Stimulated activated naive CD8-positive, alpha-beta T cell treated with anti-CD3 and anti-CD28 coated beads, Interleukin-15, amount 100 ng/mL, for 72 hours (primary cell): ENCODE measurements around the gene GALNT5.
A peak's percentile ranks its signal among the peaks of the same experiment; 100 is the strongest.

Source experiments
- ATAC-seq: fragments of 150-1000 bp; cut with Tn5 transposase; 2 replicates; pipeline ENCODE4 v1.10.0; 2021; ENCODE audit warnings: mild to moderate bottlenecking, moderate library complexity
- DNase-seq, 2 donors: peaks; one replicate each; pipeline ENCODE4 v3.0.0; 2021 to 2022
- H3K27ac Mint-ChIP-seq, 2 donors: one replicate each; pipeline ENCODE4 v1.8.0; 2022; ENCODE audit warnings: mild to moderate bottlenecking in 2 of 2, mixed read lengths in 2 of 2, moderate library complexity in 2 of 2
- H3K27me3 Mint-ChIP-seq: one replicate; pipeline ENCODE4 v1.8.0; 2022; ENCODE audit warnings: mixed read lengths
- H3K4me1 Mint-ChIP-seq: one replicate; pipeline ENCODE4 v1.8.0; 2022; ENCODE audit warnings: mild to moderate bottlenecking, mixed read lengths
- H3K4me3 Mint-ChIP-seq, 2 donors: one replicate each; pipeline ENCODE4 v1.8.0; 2022; ENCODE audit warnings: mild to moderate bottlenecking in 2 of 2, mixed read lengths in 2 of 2, moderate library complexity in 1 of 2
- H3K9me3 Mint-ChIP-seq, 2 donors: one replicate each; pipeline ENCODE4 v1.8.0; 2022; ENCODE audit warnings: mixed read lengths in 2 of 2

GALNT5 gene

GRCh38 chr2:157244691-157245090 is 12.8 kb upstream of the GALNT5 start:
- Mint-ChIP-seq H3K9me3 (no peaks in the 10 kb centered on the region), H3K4me3 (no peak overlapping the region), H3K27ac (no peak overlapping the region), H3K27me3 (peaks cover 21% of the 10 kb centered on the region), H3K4me1 (peaks cover 17% of the 10 kb centered on the region)
- DNase-seq: no peak
- no peak for ATAC-seq

DNA sequence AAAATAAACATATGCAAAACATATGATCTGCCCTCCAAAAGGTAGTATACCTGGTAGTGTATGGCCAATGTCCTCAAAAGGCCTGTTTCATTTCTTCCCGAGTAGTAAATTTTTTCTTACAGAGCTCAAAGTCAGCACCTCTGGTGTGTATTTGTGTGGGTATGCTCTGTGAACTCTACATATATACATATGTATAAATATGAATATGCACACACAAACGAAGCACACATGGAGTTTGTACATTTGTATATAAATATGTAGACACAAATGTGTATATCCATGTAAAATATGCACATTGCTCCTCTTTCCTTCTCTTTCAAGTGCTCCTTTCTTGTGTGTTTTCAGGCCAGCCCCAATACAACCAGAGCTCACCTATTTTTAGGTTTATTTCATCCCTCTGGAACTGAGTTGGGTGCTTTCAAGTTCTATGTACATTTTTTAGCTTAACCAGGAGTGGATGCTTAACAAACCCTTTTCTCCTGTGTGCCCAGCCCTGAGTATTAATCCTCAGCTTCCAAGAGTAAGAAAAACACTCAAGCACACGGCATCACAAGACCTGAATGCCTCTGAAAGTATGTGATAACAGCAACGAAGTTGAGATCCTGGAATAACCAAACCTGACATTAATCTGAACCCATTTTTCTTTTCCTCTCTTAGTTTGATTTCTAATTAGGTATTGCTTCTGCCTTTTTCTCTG is 12.2 kb upstream of the GALNT5 start:
- H3K9me3 Mint-ChIP-seq: no peaks in the 10 kb centered on the region
- no peak for ATAC-seq
- no peak overlapping the region for H3K27ac Mint-ChIP-seq
- peaks cover 17% of the 10 kb centered on the region for H3K4me1 Mint-ChIP-seq
- no peak for DNase-seq
- H3K4me3 Mint-ChIP-seq: no peak overlapping the region
- H3K27me3 Mint-ChIP-seq: peaks cover 21% of the 10 kb centered on the region

GRCh38 chr2:157245846-157246764 is 11.4 kb upstream of the GALNT5 start:
- peak; percentile 98 for ATAC-seq
- peak; percentile 30 to 38 for DNase-seq
- Mint-ChIP-seq H3K4me3 (peak overlapping the region; percentile 1 to 18), H3K4me1 (peaks cover 17% of the 10 kb centered on the region), H3K9me3 (no peaks in the 10 kb centered on the region), H3K27ac (no peak overlapping the region), H3K27me3 (peaks cover 21% of the 10 kb centered on the region)

DNA sequence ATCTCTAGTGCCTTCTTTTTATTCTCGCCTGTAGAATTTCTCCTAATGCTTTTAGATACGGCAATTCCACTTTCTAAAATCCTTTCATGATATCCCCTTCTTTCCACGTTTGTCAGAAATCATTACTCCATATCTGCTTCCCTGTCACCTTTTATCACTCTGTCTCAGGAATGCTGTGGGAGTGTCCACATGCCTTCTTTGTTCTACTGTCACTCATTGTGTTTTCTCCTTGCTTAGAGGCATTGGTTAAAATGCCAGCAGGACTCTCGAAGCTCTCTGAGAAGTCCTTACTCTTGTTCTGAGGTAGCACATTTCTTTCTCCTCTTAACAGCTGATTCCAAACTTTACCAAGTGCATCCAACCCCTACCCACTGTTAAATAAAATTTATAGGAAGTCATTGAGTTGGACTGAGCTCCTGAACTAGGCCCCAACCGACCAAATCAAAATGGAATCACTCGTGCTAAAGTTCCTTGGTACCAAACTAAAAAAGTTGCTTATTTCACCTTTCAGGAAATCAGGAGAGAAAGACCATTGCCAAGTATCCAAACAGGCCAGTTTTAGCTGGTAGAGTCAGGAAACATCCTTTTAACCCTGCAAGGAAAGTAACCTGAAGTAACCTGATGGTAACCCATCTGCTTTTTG is 10.6 kb upstream of the GALNT5 start:
- no peak for DNase-seq
- Mint-ChIP-seq H3K9me3 (no peaks in the 10 kb centered on the region), H3K4me1 (peaks cover 17% of the 10 kb centered on the region), H3K27ac (peak overlapping the region in 1 of 2 donors; percentile 60), H3K4me3 (no peak overlapping the region), H3K27me3 (peaks cover 28% of the 10 kb centered on the region)
- ATAC-seq: no peak

GRCh38 chr2:157250836-157251235 is 6.7 kb upstream of the GALNT5 start:
- peaks cover 18% of the 10 kb centered on the region for H3K4me1 Mint-ChIP-seq
- no peak for ATAC-seq
- no peaks in the 10 kb centered on the region for H3K9me3 Mint-ChIP-seq
- H3K27ac Mint-ChIP-seq: no peak overlapping the region
- no peak overlapping the region for H3K4me3 Mint-ChIP-seq
- H3K27me3 Mint-ChIP-seq: peaks cover 32% of the 10 kb centered on the region
- no peak for DNase-seq

GRCh38 chr2:157251932-157252331 is 5.6 kb upstream of the GALNT5 start:
- ATAC-seq (no peak), DNase-seq (no peak)
- Mint-ChIP-seq H3K4me1 (peaks cover 13% of the 10 kb centered on the region), H3K27ac (no peak overlapping the region), H3K27me3 (peaks cover 29% of the 10 kb centered on the region), H3K4me3 (no peak overlapping the region), H3K9me3 (no peaks in the 10 kb centered on the region)

DNA sequence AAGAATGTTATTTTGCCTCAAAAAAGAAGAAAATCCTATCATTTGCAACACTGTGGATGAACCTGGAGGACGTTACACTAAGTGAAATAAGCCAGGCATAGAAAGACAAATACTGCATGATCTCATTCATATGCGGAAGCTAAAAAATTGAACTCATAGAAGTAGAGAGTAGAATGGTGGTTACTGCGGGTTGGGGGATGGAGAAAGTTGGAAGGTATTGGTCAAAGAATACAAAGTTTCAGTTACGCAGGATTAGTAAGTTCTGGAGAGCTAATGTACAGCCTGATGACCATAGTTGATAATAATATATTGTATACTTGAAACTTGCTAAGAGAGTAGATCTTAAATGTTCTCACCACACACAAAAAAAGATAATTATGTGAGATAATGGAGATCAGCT is 5.0 kb upstream of the GALNT5 start:
- Mint-ChIP-seq H3K4me3 (no peak overlapping the region), H3K4me1 (peaks cover 16% of the 10 kb centered on the region), H3K9me3 (no peaks in the 10 kb centered on the region), H3K27me3 (peaks cover 33% of the 10 kb centered on the region), H3K27ac (no peak overlapping the region)
- DNase-seq (no peak), ATAC-seq (no peak)

DNA sequence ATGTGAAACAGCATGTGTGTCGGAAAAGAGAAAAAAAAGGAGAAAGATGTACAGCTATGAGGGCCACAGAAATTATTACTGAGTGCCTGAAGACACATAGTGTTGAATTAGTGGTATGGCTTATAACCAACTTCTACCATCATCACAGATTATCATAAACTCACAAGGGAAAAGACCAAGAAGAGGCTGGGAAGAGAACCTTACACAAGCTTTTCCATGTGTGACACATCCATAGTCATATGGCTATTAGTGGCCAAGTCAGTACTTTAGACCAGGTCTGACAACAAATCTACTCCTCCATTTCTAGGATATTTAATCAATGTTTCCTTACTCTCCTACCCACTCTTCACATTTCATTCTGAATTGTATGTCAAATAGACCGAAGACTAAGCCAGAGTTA is 3.5 kb upstream of the GALNT5 start:
- Mint-ChIP-seq H3K27me3 (peaks cover 47% of the 10 kb centered on the region), H3K4me1 (peaks cover 25% of the 10 kb centered on the region), H3K4me3 (no peak overlapping the region), H3K9me3 (no peaks in the 10 kb centered on the region), H3K27ac (no peak overlapping the region)
- ATAC-seq (no peak), DNase-seq (no peak)

DNA sequence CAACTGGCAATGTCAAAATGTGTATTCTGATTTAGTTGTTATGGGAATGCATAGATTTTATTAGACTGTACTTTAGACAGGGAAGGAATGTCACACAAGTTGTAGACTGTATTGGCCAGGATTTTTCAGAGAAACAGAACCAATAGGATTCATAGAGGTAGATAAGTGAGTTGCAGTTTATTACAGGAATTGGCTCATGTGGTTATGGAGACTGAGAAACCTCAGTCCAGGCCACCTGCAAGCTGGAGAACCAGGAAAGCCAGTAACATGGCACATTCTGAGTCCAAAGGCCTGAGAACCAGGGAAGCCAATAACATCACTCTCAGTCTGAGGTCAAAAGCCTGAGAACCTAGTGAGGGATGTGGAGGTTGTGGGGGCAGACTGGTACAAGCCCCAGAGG is 1.8 kb upstream of the GALNT5 start:
- ATAC-seq: no peak
- Mint-ChIP-seq H3K9me3 (no peaks in the 10 kb centered on the region), H3K4me1 (peaks cover 32% of the 10 kb centered on the region), H3K27me3 (peaks cover 47% of the 10 kb centered on the region), H3K27ac (no peak overlapping the region), H3K4me3 (peak overlapping the region in 1 of 2 donors; percentile 28)
- no peak for DNase-seq

DNA sequence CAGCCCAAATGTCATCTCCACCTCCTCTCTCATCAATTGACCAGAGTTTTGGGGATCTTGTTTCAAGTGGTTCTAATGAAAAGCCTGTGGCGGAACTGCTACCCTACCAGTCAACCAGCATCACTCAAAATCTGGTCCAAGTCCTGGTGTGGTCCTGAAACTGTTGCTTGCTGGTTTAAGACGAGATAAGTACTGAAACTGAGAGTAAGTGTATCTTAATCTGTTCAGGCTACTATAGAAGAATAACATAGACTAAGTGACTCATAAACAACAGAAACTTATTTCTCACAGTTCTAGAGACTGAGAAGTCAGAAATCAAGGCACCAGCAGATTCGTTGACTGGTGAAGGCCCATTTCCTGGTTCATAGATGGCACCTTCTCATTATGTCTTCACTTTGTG is 879 bp upstream of the GALNT5 start:
- no peaks in the 10 kb centered on the region for H3K9me3 Mint-ChIP-seq
- ATAC-seq (peak; percentile 97), DNase-seq (peak; percentile 55 to 78)
- H3K4me1 Mint-ChIP-seq: peaks cover 41% of the 10 kb centered on the region
- H3K4me3 Mint-ChIP-seq: no peak overlapping the region
- peaks cover 42% of the 10 kb centered on the region for H3K27me3 Mint-ChIP-seq
- H3K27ac Mint-ChIP-seq: no peak overlapping the region

DNA sequence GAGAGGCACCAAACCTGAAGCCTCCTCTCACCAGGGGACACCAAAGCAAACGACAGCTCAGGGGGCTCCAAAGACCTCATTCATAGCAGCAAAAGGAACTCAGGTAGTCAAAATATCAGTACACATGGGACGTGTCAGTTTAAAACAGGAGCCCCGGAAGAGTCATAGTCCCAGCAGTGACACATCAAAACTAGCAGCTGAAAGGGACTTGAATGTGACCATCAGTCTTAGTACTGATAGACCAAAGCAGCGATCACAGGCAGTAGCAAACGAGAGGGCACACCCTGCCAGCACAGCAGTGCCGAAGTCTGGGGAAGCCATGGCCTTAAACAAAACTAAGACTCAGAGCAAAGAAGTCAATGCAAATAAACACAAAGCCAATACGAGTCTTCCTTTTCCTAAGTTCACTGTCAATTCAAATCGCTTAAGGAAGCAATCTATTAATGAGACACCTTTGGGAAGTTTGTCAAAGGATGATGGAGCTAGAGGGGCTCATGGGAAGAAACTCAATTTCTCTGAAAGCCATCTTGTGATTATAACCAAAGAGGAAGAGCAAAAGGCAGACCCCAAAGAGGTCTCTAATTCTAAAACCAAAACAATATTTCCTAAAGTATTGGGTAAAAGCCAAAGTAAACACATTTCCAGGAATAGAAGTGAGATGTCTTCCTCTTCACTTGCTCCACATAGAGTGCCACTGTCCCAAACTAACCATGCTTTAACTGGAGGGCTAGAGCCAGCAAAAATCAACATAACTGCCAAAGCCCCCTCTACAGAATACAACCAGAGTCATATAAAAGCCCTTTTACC is 1.2 kb downstream of the GALNT5 start:
- ATAC-seq (no peak), DNase-seq (no peak)
- Mint-ChIP-seq H3K27me3 (peaks cover 25% of the 10 kb centered on the region), H3K4me3 (no peak overlapping the region), H3K4me1 (peaks cover 45% of the 10 kb centered on the region), H3K9me3 (no peaks in the 10 kb centered on the region), H3K27ac (no peak overlapping the region)

- H3K4me1 Mint-ChIP-seq: peaks cover 45% of the 10 kb centered on the region
- H3K27ac Mint-ChIP-seq: no peak overlapping the region
- no peak for ATAC-seq
These were observed 1.9 kb downstream of the GALNT5 start for GRCh38 chr2:157259386-157259785.

DNA sequence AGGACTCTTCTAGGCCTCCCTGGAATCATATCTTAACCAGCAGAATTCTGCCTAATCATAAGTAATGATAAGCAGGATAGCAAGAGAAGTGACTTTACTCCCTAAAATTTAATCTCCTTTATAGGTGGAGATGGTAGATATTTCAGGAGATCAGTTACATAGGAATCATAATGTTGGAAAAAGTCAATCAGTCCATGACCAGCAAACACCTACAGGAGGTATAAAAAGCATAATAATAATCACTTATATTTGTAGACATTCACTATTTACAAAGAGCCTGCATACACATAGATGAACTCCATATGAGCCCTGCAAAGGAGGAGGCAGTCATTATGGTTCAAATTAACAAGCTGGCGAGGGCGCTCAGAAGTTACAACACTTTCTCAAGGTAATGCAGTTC is 2.5 kb downstream of the GALNT5 start:
- DNase-seq (no peak), ATAC-seq (no peak)
- peaks cover 18% of the 10 kb centered on the region for H3K27me3 Mint-ChIP-seq
- peaks cover 45% of the 10 kb centered on the region for H3K4me1 Mint-ChIP-seq
- peak overlapping the region in 1 of 2 donors; percentile 7 for H3K27ac Mint-ChIP-seq
- no peaks in the 10 kb centered on the region for H3K9me3 Mint-ChIP-seq
- H3K4me3 Mint-ChIP-seq: no peak overlapping the region

More at GRCh38 chr2:157259386-157259785, 1.9 kb downstream of the GALNT5 start:
- H3K9me3 Mint-ChIP-seq: no peaks in the 10 kb centered on the region
- H3K27me3 Mint-ChIP-seq: peaks cover 18% of the 10 kb centered on the region
- no peak overlapping the region for H3K4me3 Mint-ChIP-seq
- no peak for DNase-seq

DNA sequence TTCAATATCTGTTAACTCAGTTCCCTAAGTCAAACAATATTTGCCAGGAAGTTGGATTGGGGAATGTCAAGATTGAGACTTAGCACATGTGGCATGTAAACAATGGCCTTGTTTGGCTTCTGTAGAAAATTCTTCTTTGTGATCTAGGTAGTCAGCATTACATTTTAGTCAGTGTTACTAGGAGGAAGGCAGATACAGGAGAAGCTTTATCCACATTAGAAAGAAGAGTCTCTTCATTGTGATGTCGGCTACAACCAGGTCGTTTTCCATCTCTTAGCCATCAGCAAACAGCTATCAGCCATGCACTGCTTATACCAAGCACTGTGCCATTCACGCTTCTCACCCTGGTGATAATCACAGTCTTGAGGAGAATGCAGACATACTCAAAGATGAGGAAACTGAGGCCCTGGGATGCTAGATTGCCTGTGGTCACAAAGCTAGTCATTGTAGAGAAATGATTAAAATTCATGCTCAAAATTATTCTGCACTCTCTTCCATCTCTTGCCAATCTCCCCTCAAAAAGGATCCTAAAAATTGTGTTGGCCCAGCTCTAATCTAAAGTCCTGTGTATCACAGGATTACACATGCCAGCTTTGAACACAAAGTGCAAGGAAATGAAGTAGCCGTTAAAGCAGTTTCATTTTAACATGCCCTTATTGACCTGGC is 3.2 kb downstream of the GALNT5 start:
- peaks cover 18% of the 10 kb centered on the region for H3K27me3 Mint-ChIP-seq
- no peak for DNase-seq
- peak overlapping the region; percentile 39 to 59 for H3K4me3 Mint-ChIP-seq
- ATAC-seq: no peak
- H3K27ac Mint-ChIP-seq: peak overlapping the region in 1 of 2 donors; percentile 80
- no peaks in the 10 kb centered on the region for H3K9me3 Mint-ChIP-seq
- peaks cover 41% of the 10 kb centered on the region for H3K4me1 Mint-ChIP-seq
